PFSK-1 (cell line): ENCODE results near the gene HOXB2.

Experiments used
- FOXP2 ChIP-seq: optimal IDR thresholded peaks from 2 replicates; pipeline ENCODE3; 2011; ENCODE audit warnings: borderline replicate concordance, control low read depth, inconsistent platforms; ENCODE audit not compliant: insufficient read depth; ENCODE audit errors: extremely low read length, extremely low read depth
- POLR2AphosphoS5 ChIP-seq: IDR thresholded peaks from 2 replicates; pipeline ENCODE4 v1.6.1; 2012; ENCODE audit warnings: low read depth, mild to moderate bottlenecking, control low read depth, low read length, moderate library complexity
- SIN3A ChIP-seq: IDR thresholded peaks from 2 replicates; pipeline ENCODE4 v1.6.1; 2012; ENCODE audit warnings: mild to moderate bottlenecking, low read length, moderate library complexity, borderline replicate concordance; ENCODE audit not compliant: insufficient read depth
- TAF1 ChIP-seq: IDR thresholded peaks from 2 replicates; pipeline ENCODE4 v1.6.1; 2012; ENCODE audit warnings: low read length, control low read depth, borderline replicate concordance; ENCODE audit not compliant: insufficient read depth
- TF ChIP-seq, protein P1 (sequence below), 2 experiments: IDR thresholded peaks; 2 replicates each; pipeline versions ENCODE4 v1.6.1 to v1.8.0; 2011 to 2012; ENCODE audit warnings: low read depth in 2 of 2, low read length in 2 of 2, control low read depth in 1 of 2, inconsistent platforms in 1 of 2, mild to moderate bottlenecking in 1 of 2, moderate library complexity in 1 of 2; ENCODE audit not compliant: insufficient read depth in 1 of 2

Gene HOXB2

DNA sequence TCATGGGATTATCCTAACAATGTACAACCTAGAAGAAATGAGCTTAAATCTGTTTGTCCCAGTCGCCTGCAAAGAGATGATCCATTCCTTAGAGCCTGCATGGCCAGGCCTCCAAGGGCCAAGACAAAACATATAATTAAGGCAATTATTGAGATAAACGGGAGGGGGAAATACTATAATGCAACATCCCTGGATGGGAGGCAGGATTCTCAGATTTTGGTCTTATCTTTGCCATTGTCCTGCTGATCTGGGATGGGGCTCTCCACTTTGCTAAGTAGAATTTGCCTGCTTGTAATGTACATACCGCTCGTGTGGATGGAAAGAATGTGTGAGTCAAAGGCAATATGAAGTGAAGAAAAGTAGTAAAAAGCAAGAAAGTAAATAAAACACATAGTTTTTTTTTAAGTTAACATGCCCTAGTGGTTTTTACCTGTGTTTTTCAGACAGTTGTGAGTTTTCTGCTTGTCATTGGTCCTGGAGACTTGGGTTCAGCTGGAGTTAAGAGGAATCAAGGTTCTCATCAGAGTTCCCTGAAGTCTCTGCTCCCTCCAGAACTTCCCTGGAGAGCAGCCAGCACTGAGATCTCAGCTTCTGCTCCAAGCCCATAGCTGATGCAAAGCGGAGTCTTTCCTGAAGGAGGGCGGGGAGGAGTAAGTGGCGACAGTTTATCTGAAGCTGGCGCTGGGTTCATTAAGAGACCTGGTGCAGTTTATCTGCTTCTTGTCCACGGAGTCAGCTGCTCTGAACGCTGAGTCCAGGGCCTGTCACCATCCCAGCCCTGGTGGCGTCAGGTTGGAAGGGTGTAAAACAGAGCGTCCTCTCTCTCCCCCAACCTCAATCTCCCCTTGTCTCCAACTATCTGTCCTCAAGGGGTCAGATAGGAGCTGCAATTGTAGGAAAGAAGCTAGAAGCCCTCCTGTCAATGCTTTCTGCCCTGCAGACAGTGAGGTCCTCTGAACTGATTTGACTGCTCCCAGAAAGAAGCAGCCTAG is 44.2 kb downstream of the HOXB2 start:
- TF ChIP-seq, protein P1, sequence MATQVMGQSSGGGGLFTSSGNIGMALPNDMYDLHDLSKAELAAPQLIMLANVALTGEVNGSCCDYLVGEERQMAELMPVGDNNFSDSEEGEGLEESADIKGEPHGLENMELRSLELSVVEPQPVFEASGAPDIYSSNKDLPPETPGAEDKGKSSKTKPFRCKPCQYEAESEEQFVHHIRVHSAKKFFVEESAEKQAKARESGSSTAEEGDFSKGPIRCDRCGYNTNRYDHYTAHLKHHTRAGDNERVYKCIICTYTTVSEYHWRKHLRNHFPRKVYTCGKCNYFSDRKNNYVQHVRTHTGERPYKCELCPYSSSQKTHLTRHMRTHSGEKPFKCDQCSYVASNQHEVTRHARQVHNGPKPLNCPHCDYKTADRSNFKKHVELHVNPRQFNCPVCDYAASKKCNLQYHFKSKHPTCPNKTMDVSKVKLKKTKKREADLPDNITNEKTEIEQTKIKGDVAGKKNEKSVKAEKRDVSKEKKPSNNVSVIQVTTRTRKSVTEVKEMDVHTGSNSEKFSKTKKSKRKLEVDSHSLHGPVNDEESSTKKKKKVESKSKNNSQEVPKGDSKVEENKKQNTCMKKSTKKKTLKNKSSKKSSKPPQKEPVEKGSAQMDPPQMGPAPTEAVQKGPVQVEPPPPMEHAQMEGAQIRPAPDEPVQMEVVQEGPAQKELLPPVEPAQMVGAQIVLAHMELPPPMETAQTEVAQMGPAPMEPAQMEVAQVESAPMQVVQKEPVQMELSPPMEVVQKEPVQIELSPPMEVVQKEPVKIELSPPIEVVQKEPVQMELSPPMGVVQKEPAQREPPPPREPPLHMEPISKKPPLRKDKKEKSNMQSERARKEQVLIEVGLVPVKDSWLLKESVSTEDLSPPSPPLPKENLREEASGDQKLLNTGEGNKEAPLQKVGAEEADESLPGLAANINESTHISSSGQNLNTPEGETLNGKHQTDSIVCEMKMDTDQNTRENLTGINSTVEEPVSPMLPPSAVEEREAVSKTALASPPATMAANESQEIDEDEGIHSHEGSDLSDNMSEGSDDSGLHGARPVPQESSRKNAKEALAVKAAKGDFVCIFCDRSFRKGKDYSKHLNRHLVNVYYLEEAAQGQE (IDR thresholded peaks at IDR 0.05; ENCODE audit: insufficient read depth in 1 of 2, low read depth in 2 of 2, low read length in 2 of 2): no peak
- no peak for TF ChIP-seq TAF1
- TF ChIP-seq FOXP2: no peak
- TF ChIP-seq POLR2AphosphoS5: no peak
- TF ChIP-seq SIN3A: no peak

DNA sequence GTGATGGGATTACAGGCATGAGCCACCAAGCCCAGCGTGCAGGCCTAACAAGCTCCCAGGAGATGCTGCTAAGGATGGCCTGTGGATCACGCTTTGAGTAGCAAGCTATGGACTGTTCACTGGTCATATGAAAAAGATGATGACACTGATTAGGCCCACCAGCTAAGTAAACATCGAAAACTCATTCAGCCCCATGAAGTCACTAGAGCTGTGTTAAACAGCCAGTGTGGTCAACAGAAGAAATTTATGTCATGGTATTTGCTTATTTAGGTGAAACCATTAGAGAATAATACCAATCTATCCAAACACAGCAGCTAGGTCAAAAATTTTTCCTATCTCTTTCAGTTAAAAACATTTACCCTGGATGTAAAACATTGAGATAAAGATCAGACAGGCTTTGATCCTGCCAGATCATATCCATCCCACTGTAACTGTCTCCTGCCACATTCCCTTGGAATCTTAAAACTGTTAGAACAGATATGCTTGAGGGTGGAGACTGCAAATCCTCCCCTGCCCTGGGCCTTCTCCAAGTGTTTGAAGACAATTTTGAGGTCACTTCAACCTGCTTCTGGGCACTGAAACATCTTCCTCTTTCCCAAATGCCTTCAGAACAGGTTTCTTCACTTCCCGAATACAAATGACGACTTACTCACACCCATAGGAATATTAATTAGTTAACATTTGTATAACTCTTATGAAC is 45.0 kb downstream of the HOXB2 start:
- TF ChIP-seq FOXP2 (no peak), SIN3A (no peak), POLR2AphosphoS5 (no peak), TAF1 (no peak)
- TF ChIP-seq, protein P1 (IDR thresholded peaks at IDR 0.05; ENCODE audit: insufficient read depth in 1 of 2, low read depth in 2 of 2, low read length in 2 of 2): no peak

DNA sequence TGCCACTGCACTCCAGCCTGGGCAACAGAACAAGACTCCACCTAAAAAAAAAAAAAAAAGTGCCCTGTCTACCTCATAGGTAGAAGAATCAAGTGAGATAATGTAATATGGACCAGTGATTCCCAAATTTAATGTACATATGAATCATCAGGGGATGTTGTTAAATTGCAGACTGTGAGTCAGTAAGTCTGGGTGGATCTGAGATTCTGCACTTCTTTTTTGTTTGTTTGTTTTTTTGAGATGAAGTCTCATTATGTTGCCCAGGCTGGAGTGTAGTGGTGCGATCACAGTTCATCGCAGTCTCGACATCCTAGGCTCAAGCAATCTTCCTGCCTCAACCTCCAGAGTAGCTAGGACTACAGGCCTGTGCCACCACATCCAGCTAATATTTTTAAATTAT is 45.7 kb downstream of the HOXB2 start:
- TF ChIP-seq POLR2AphosphoS5: no peak
- no peak for TF ChIP-seq FOXP2
- TF ChIP-seq SIN3A: no peak
- TF ChIP-seq, protein P1 (IDR thresholded peaks at IDR 0.05; ENCODE audit: insufficient read depth in 1 of 2, low read depth in 2 of 2, low read length in 2 of 2): no peak
- no peak for TF ChIP-seq TAF1

DNA sequence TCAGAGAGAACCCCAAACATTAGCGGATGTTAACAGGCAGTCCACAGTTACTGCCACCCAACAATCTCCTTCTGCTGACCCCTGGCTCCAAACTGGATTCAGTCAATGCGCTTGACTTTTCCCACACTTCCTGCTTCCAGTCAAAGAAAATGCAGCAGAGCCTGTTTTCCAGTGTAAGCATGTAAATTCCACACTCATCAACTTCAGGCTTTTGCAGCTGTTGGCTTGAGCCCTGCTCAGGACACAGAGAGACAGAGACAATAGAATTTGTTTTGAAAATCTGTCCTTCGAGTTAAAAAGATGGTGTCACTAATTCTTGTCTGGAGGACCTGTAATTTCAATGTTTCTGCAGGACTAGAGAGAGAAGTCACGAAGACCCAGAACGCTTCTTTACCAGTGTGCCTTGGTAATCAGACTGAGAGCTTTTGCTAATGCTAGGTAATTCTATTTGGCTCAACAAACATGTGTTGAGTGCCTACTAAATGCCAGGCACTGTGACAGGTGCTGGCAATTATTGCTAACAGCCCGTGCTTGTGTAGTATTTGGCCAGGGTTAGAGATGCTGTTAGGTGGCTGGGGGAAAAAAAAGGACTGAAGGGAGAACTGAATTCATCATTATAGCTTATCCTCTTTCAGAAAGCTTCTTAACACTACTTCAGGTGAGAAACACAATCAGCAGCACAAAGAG is 46.6 kb downstream of the HOXB2 start:
- no peak for TF ChIP-seq POLR2AphosphoS5
- no peak for TF ChIP-seq SIN3A
- no peak for TF ChIP-seq FOXP2
- TF ChIP-seq TAF1: no peak
- TF ChIP-seq, protein P1 (IDR thresholded peaks at IDR 0.05; ENCODE audit: insufficient read depth in 1 of 2, low read depth in 2 of 2, low read length in 2 of 2): no peak
